Transverse colon (tissue), 4 donors: ENCODE results near the gene PERM1. TPM values are rescaled to one million over a fixed set of nuclear protein-coding genes. Genes with fewer than 3 reads are reported as not detected.

Source experiments
- DNase-seq: peaks from one replicate; pipeline ENCODE4 v3.0.0-alpha.2; 2019
- H3K27ac ChIP-seq, 4 donors: fragments of 200-600 bp; sonication (generic); 2 replicates each; pipeline ENCODE4 v1.5.1; 2016 to 2018; ENCODE audit warnings: inconsistent platforms in 4 of 4
- H3K27me3 ChIP-seq: fragments of 200-600 bp; sonication (generic); 2 replicates; pipeline ENCODE4 v1.5.1; 2017; ENCODE audit warnings: inconsistent platforms
- H3K36me3 ChIP-seq, 4 donors: fragments of 200-600 bp; sonication (generic); 2 replicates each; pipeline ENCODE4 v1.5.1; 2017 to 2019; ENCODE audit warnings: inconsistent platforms in 4 of 4
- H3K4me1 ChIP-seq, 4 donors: fragments of 200-600 bp; sonication (generic); 2 replicates each; pipeline ENCODE4 v1.5.1; 2017 to 2020; ENCODE audit warnings: inconsistent platforms in 4 of 4
- H3K4me3 ChIP-seq, 4 donors: fragments of 200-600 bp; sonication (generic); 1 replicate in 1 of 4; 2 replicates in 3 of 4; pipeline versions ENCODE4 v1.5.1 to v1.6.1; 2017 to 2019; ENCODE audit warnings: inconsistent platforms in 4 of 4
- H3K9me3 ChIP-seq, 2 donors: fragments of 200-600 bp; sonication (generic); 2 replicates each; pipeline ENCODE4 v1.5.1; 2017 to 2019; ENCODE audit warnings: inconsistent platforms in 2 of 2
- EP300 ChIP-seq: sonication (generic); formaldehyde crosslinking; IDR thresholded peaks from one replicate; pipeline ENCODE4 v1.6.1; 2017; ENCODE audit warnings: antibody characterized with exemption, low read depth
- POLR2A ChIP-seq: fragments of 450-650 bp; IDR thresholded peaks from one replicate; pipeline ENCODE4 v1.6.1; 2016; ENCODE audit warnings: antibody characterized with exemption, mild to moderate bottlenecking, moderate library complexity
- POLR2AphosphoS5 ChIP-seq, 3 donors: sonication (generic); formaldehyde crosslinking; IDR thresholded peaks; one replicate each; pipeline ENCODE4 v1.6.1; 2016; ENCODE audit warnings: antibody characterized with exemption in 3 of 3
- WGBS, 2 donors: methylation state at CpG; one replicate each; pipeline ENCODE4 v1.1.5; 2018; ENCODE audit warnings: low coverage in 1 of 2; 5-methylcytosine and 5-hydroxymethylcytosine counted together
- in situ Hi-C, 4 donors: fragments of 200-750 bp; cut with MboI; loops; one replicate each; pipeline versions ENCODE4 v1.15.0 to v1.15.1; 2017; ENCODE audit warnings: low sequenced_read_pairs in 3 of 4, low pct_ligation_motif_present in 1 of 4, low pct_unique_long_range_greater_than_20kb in 1 of 4
- intact Hi-C: fragments of 100-400 bp; cut with DNase I; formaldehyde crosslinking; loops from one replicate; pipeline ENCODE4 v1.15.1; 2023; ENCODE audit warnings: low total_unique reads
- total RNA-seq, 4 donors: library from RNA; depleted of rRNA; stranded (reverse); fragments of >200 nt; gene quantifications; one replicate each; pipeline ENCODE4 v1.1.0, GENCODE V29; 2016
- TF ChIP-seq, protein P1 (sequence below), 5 experiments: fragments of 200-600 bp in 3 of 5; fragments of 450-650 bp in 2 of 5; sonication (generic) in 3 of 5; IDR thresholded peaks; 1 replicate in 2 of 5; 2 replicates in 3 of 5; pipeline ENCODE4 v1.5.1; 2016 to 2017; ENCODE audit warnings: antibody characterized with exemption in 5 of 5, inconsistent platforms in 3 of 5, mild to moderate bottlenecking in 2 of 5, moderate library complexity in 1 of 5

Gene PERM1
- total RNA-seq, 4 donors from 2014 or later = 0.14 TPM; not detected in 3

DNA sequence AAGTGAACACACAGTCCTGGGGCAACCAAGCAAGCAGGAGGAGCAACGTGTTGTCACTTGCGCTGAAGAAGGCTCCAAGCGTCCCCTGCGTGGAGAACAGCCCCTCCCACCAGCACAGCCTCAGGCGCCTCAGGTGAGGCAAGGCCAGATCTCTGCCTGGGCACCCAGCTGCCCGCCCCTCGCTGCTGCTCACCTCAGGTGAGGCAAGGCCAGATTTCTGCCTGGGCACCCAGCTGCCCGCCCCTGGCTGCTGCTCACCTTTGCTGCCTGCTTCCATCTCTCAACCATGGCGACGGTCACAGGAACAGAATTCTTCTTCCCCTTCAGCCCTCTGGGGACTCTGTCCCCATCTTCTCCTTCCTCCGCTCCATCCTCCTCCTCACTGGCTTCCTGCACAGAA lies 25.3 kb downstream of the PERM1 start:
- peaks cover 0 to 37% (median 16%) of the 10 kb centered on the region in 4 donors for H3K36me3 ChIP-seq
- WGBS, 2 donors = 90 to 100% methylated on average over 1 to 11 of the region's 11 CpGs

DNA sequence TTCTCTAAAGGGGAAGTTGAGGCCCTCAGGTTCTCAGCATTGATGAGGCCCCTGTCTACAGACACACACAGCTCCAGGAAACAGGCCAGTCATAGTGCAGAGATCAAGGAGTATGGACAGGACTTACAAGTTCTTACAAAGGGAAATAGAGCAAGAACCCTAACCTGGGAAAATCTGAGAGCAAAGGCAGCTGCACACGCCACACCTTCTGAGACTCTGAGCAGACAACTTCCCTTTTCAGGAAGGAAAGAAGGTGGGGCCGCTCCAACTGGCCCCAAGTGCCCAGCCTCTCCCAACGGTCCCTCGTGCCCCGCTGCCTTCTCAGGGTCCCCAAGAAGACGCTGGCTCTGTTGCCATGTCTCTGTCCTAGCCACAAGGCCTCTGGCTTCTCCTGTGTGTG lies 26.4 kb downstream of the PERM1 start:
- Histone ChIP-seq H3K9me3 (no peaks in the 10 kb centered on the region), H3K27me3 (no peaks in the 10 kb centered on the region), H3K4me3 (no peak overlapping the region), H3K4me1 (peaks cover 13 to 26% (median 23%) of the 10 kb centered on the region in 4 donors), H3K27ac (no peak overlapping the region), H3K36me3 (peaks cover 0 to 42% (median 16%) of the 10 kb centered on the region in 4 donors)
- WGBS, 2 donors = 83 to 93% methylated on average over 3 to 6 of the region's 6 CpGs
- intact Hi-C loops = no loop called here
- in situ Hi-C loops = no loop called here
- no peak for DNase-seq
- no peak for TF ChIP-seq POLR2A
- TF ChIP-seq, protein P1, sequence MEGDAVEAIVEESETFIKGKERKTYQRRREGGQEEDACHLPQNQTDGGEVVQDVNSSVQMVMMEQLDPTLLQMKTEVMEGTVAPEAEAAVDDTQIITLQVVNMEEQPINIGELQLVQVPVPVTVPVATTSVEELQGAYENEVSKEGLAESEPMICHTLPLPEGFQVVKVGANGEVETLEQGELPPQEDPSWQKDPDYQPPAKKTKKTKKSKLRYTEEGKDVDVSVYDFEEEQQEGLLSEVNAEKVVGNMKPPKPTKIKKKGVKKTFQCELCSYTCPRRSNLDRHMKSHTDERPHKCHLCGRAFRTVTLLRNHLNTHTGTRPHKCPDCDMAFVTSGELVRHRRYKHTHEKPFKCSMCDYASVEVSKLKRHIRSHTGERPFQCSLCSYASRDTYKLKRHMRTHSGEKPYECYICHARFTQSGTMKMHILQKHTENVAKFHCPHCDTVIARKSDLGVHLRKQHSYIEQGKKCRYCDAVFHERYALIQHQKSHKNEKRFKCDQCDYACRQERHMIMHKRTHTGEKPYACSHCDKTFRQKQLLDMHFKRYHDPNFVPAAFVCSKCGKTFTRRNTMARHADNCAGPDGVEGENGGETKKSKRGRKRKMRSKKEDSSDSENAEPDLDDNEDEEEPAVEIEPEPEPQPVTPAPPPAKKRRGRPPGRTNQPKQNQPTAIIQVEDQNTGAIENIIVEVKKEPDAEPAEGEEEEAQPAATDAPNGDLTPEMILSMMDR (IDR thresholded peaks at IDR 0.05) = no peak

More for the DNA sequence above, 25.3 kb downstream of the PERM1 start:
- Histone ChIP-seq H3K27ac (no peak overlapping the region), H3K27me3 (no peaks in the 10 kb centered on the region), H3K4me1 (peaks cover 13 to 32% (median 26%) of the 10 kb centered on the region in 4 donors), H3K4me3 (no peak overlapping the region), H3K9me3 (no peaks in the 10 kb centered on the region)
- in situ Hi-C loops (no loop called here), intact Hi-C loops (no loop called here)
- no peak for TF ChIP-seq POLR2A
- no peak for TF ChIP-seq EP300
- TF ChIP-seq, protein P1 (IDR thresholded peaks at IDR 0.05) = no peak
- no peak for TF ChIP-seq POLR2AphosphoS5 (IDR thresholded peaks at IDR 0.05)
- no peak for DNase-seq

DNA sequence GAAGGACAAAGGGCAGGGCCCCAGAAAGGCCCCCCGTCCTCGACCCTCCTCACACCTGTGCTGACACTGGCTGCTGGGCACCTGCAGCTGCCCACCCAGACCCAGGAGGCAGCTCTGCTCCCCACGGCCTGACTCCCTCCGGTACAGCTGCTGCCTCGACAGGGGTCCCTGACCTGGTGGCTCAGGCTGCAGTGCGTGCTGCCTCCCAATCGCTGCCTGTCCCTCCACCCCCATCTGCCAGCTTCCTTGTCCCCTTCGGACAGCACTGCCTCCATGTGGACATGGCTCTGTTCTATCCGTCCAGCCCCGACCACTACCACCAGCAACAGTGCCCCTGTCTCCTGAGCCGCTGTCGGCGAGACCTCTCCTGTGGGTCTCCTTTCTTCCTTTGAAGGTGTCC lies 27.0 kb downstream of the PERM1 start:
- no peaks in the 10 kb centered on the region for H3K9me3 ChIP-seq
- peaks cover 0 to 42% (median 16%) of the 10 kb centered on the region in 4 donors for H3K36me3 ChIP-seq
- DNase-seq = no peak
- peaks cover 12 to 23% (median 19%) of the 10 kb centered on the region in 4 donors for H3K4me1 ChIP-seq
- H3K4me3 ChIP-seq = no peak overlapping the region
- intact Hi-C loops (no loop called here), in situ Hi-C loops (no loop called here)
- WGBS, 2 donors = 85% methylated on average over 13 of the region's 13 CpGs; no CpG with 5 or more reads in 1 of the 2 donors
- H3K27ac ChIP-seq = no peak overlapping the region
- H3K27me3 ChIP-seq = no peaks in the 10 kb centered on the region
- TF ChIP-seq POLR2A (no peak), POLR2AphosphoS5 (IDR thresholded peaks at IDR 0.05) (no peak), EP300 (no peak)
- TF ChIP-seq, protein P1 (IDR thresholded peaks at IDR 0.05) = no peak

DNA sequence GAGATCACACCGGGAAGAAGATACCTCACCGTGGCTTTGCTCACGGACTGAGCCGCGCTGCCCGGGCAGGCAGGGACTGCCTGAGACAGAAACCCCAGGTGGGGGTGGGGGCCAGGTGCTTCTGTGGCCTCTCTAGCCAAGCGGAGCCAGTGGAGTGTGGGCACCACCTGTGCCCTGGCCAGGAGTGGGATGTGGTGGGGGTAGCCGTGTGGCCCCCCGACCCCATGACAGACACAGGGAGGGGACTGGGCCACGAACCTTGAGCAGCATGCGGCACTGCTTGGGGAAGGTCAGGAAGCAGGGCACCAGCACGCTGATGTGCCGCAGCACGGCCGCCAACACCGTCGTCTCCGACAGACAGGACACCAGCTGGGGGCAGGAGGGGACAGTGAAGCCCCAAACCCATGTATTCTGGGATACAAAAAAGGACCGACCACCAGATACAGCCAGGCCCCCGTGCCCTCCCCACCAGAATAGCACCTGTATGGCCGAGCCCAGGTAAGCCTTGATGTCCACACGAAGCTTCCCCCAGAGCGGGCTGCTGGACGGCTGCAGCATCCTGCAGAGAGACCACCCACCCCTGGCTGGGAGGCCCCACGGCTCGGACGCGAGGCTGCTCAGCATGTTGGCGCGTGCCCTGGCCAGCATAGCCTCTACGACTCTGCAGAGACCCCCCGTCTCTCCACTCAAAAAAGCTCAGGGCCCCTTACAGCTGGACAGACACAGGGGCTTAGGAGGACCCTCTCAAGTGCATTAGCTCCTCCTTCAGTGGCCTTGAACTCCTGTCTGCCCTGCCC lies 28.2 kb downstream of the PERM1 start:
- Histone ChIP-seq H3K27ac (no peak overlapping the region), H3K27me3 (no peaks in the 10 kb centered on the region), H3K9me3 (no peaks in the 10 kb centered on the region), H3K36me3 (peaks cover 0 to 42% (median 18%) of the 10 kb centered on the region in 4 donors), H3K4me1 (peaks cover 8 to 17% (median 12%) of the 10 kb centered on the region in 4 donors), H3K4me3 (no peak overlapping the region)
- TF ChIP-seq POLR2A = no peak
- TF ChIP-seq EP300 = no peak
- TF ChIP-seq, protein P1 (IDR thresholded peaks at IDR 0.05) = no peak
- no peak for TF ChIP-seq POLR2AphosphoS5 (IDR thresholded peaks at IDR 0.05)
- WGBS, 2 donors = 91% methylated on average over 27 of the region's 32 CpGs; no CpG with 5 or more reads in 1 of the 2 donors
- no peak for DNase-seq
- in situ Hi-C loops = no loop called here
- intact Hi-C loops = no loop called here
